HG03159 (cell line): ENCODE data around the gene LSMEM2.
A peak's percentile ranks its signal among the peaks of the same experiment; 100 is the strongest.

Experiments
- ATAC-seq: cut with Tn5 transposase; IDR thresholded peaks from one replicate; pipeline ENCODE4 v1.9.1; 2021; ENCODE audit warnings: mild to moderate bottlenecking, moderate library complexity; ENCODE audit not compliant: unreplicated experiment

The LSMEM2 gene

GRCh38 chr3:50336452-50337174, 57.7 kb downstream of the LSMEM2 start:
- peak; percentile 23 for ATAC-seq

DNA sequence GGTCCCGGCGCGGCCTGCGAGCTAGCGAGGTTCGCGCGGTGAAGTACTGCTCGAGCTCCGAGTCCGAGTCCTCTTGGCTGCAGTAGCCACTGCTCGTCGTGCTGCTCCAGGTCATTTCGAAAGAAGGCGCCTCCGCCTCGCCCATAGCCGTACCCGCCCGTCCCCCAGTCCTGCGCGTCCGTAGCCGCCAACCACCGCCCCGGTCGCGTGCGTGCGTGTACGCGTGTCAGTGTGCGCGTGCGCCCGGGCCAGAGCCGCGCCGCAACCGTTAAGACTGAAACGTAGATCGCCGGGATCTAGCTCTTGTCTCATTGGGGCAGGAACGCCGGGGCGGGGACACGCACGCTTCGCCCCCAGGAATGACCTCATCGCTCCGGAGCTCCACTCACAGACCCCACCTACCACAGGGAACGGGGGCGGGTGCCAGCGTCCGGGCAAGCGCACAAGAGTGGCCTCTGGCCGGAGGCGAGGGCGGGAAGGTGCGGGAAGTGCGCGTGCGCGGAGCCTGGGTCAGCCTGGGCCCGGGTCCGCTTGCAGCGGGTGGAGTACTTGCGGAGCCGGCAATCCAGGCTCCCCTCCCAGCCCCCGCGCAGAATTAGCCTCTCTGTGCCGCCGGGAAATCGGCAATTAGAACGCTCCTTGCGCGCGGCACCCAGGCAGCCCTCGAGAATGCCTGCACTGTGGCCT, 58.4 kb downstream of the LSMEM2 start:
- peak; percentile 77 for ATAC-seq
